Upper lobe of left lung (tissue), 6 donors: ENCODE data around the gene KRT8. TPM values are rescaled to one million over a fixed set of nuclear protein-coding genes. Genes with fewer than 3 reads are reported as not detected.
A peak's percentile ranks its signal among the peaks of the same experiment; 100 is the strongest.

ENCODE experiments used
- ATAC-seq, 2 donors: fragments of 200-7000 bp; cut with Tn5 transposase; one replicate each; pipeline ENCODE4 v1.9.1; 2022; ENCODE audit warnings: mild to moderate bottlenecking in 2 of 2, moderate library complexity in 2 of 2; ENCODE audit not compliant: low FRiP score in 2 of 2
- DNase-seq, 2 donors: peaks; one replicate each; pipeline ENCODE4 v3.0.0-alpha.2; 2019 to 2020
- H3K27ac ChIP-seq, 4 donors: fragments of 200-600 bp; sonication (generic); one replicate each; pipeline ENCODE4 v1.5.1; 2016 to 2019
- H3K27me3 ChIP-seq, 4 donors: fragments of 200-600 bp; sonication (generic); one replicate each; pipeline ENCODE4 v1.5.1; 2017 to 2019
- H3K36me3 ChIP-seq, 4 donors: fragments of 200-600 bp; sonication (generic); one replicate each; pipeline ENCODE4 v1.5.1; 2016 to 2019
- H3K4me1 ChIP-seq, 4 donors: fragments of 200-600 bp; sonication (generic); one replicate each; pipeline ENCODE4 v1.5.1; 2018 to 2019
- H3K4me3 ChIP-seq, 4 donors: fragments of 200-600 bp; sonication (generic); one replicate each; pipeline ENCODE4 v1.5.1; 2017 to 2019; ENCODE audit warnings: mild to moderate bottlenecking in 2 of 4, moderate library complexity in 1 of 4
- H3K9me3 ChIP-seq, 4 donors: fragments of 200-600 bp; sonication (generic); one replicate each; pipeline ENCODE4 v1.5.1; 2018 to 2019
- EP300 ChIP-seq, 4 donors: sonication (generic); formaldehyde crosslinking; IDR thresholded peaks; one replicate each; pipeline ENCODE4 v1.5.1; 2017; ENCODE audit warnings: antibody characterized with exemption in 4 of 4, control low read depth in 2 of 4
- POLR2A ChIP-seq, 4 donors: fragments of 450-650 bp; IDR thresholded peaks; one replicate each; pipeline ENCODE4 v1.5.1; 2016 to 2017; ENCODE audit warnings: antibody characterized with exemption in 4 of 4, mild to moderate bottlenecking in 2 of 4
- POLR2AphosphoS5 ChIP-seq, 2 donors: sonication (generic); formaldehyde crosslinking; IDR thresholded peaks; one replicate each; pipeline ENCODE4 v1.5.1; 2017; ENCODE audit warnings: antibody characterized with exemption in 2 of 2
- WGBS, 2 donors: methylation state at CpG; one replicate each; pipeline ENCODE4 v1.1.5; 2017 to 2018; 5-methylcytosine and 5-hydroxymethylcytosine counted together
- total RNA-seq, 6 donors: library from RNA; depleted of rRNA in 4 of 6; stranded (reverse); fragments of >200 nt in 4 of 6; gene quantifications; one replicate each; pipeline versions ENCODE4 v1.1.0 to v1.2.1, GENCODE V29; 2016 to 2021
- TF ChIP-seq, protein P1 (sequence below), 6 experiments: fragments of 450-650 bp in 4 of 6; fragments of 200-600 bp in 2 of 6; sonication (generic) in 2 of 6; IDR thresholded peaks; one replicate each; pipeline ENCODE4 v1.5.1; 2016 to 2019; ENCODE audit warnings: antibody characterized with exemption in 6 of 6
- donor health status: DM: no; HTN: no; CAD: no; lungs with moderate emphysema.
- donor health status: DM: no; HTN: yes; CAD: no; lungs with severe emphysema.

Gene KRT8
- total RNA-seq, 6 donors from 2014 or later, result 90.1 to 1,458 (median 358) TPM

DNA sequence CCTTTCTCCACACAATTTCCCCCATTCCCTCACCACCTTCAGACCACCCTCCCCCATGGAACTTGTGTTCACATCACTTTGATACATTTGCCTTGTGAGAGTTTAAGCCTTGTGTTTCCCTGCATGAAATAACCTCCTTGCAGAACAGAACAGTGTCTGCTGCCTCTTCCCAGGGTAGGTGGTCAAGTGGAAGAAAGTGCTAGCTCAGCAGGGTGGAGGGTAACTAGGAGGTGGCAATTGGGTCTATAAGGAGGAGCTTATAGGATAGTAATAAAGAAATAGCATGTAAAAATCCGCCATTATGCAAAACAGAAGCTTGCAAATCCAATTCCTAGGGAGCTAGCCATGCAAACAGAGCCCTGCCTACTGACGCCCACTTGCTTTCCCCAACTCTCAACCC, 13.9 kb upstream of the KRT8 start:
- Histone ChIP-seq H3K4me1 (no peaks in the 10 kb centered on the region), H3K4me3 (no peak overlapping the region), H3K36me3 (no peaks in the 10 kb centered on the region), H3K27me3 (no peaks in the 10 kb centered on the region), H3K9me3 (no peaks in the 10 kb centered on the region), H3K27ac (no peak overlapping the region)
- TF ChIP-seq EP300 (IDR thresholded peaks at IDR 0.05) (no peak), POLR2A (IDR thresholded peaks at IDR 0.05) (no peak), POLR2AphosphoS5 (IDR thresholded peaks at IDR 0.05) (no peak)
- TF ChIP-seq, protein P1, sequence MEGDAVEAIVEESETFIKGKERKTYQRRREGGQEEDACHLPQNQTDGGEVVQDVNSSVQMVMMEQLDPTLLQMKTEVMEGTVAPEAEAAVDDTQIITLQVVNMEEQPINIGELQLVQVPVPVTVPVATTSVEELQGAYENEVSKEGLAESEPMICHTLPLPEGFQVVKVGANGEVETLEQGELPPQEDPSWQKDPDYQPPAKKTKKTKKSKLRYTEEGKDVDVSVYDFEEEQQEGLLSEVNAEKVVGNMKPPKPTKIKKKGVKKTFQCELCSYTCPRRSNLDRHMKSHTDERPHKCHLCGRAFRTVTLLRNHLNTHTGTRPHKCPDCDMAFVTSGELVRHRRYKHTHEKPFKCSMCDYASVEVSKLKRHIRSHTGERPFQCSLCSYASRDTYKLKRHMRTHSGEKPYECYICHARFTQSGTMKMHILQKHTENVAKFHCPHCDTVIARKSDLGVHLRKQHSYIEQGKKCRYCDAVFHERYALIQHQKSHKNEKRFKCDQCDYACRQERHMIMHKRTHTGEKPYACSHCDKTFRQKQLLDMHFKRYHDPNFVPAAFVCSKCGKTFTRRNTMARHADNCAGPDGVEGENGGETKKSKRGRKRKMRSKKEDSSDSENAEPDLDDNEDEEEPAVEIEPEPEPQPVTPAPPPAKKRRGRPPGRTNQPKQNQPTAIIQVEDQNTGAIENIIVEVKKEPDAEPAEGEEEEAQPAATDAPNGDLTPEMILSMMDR (IDR thresholded peaks at IDR 0.05), result no peak
- 93 to 98% methylated on average over 2 of the region's 2 CpGs for WGBS, 2 donors
- ATAC-seq (no peak), DNase-seq (no peak)

DNA sequence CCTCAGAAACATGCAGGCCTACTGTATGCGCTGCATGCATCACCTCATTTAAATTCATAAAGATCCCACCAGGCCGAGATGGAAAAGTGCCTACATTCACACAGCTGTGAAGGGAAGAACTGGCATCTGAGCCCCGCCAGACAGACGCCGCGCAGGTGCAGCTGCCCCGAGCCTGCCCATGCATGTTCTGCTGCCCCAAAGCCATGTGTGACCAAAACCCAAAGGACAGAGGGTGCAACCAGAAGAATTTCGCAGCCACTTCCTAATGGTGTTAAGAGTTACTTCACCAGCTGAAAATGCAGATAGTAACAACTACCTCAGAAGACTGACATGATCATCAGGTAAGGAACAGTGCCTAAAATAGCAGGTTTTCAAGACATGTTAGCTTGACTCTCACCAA, 13.5 kb upstream of the KRT8 start:
- WGBS, 2 donors, result 76 to 85% methylated on average over 8 of the region's 8 CpGs
- peak in 1 of 2 donors; percentile 42 for DNase-seq
- H3K9me3 ChIP-seq, result no peaks in the 10 kb centered on the region

DNA sequence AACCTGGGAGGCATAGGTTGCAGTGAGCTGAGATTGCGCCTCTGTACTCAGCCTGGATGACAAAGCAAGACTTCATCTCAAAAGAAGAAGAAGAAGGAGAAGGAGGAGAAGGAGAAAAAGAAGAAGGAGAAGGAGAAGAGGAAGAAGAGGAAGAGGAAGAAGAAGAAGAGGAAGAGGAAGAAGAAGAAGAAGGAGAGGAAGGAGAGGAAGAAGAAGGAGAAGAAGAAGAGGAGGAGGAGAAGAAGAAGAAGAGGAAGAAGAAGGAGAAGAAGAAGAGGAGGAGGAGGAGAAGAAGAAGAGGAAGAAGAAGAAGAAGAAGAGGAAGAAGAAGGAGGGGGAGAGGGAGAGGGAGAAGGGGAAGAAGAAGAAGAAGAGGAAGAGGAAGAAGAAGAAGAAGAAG, 12.9 kb upstream of the KRT8 start:
- H3K9me3 ChIP-seq, result no peaks in the 10 kb centered on the region
- TF ChIP-seq, protein P1 (IDR thresholded peaks at IDR 0.05), result no peak
- TF ChIP-seq POLR2A (IDR thresholded peaks at IDR 0.05) (no peak), POLR2AphosphoS5 (IDR thresholded peaks at IDR 0.05) (no peak)
- H3K36me3 ChIP-seq, result no peaks in the 10 kb centered on the region
- no peak overlapping the region for H3K4me3 ChIP-seq
- no peak for DNase-seq
- no peak overlapping the region for H3K27ac ChIP-seq
- WGBS, 2 donors, result 98 to 100% methylated on average over 1 of the region's 1 CpG
- H3K27me3 ChIP-seq, result no peaks in the 10 kb centered on the region
- ATAC-seq, result no peak
- H3K4me1 ChIP-seq, result no peaks in the 10 kb centered on the region

More for the DNA sequence above, 13.5 kb upstream of the KRT8 start:
- Histone ChIP-seq H3K36me3 (no peaks in the 10 kb centered on the region), H3K4me3 (no peak overlapping the region), H3K4me1 (no peaks in the 10 kb centered on the region), H3K27ac (no peak overlapping the region), H3K27me3 (no peaks in the 10 kb centered on the region)
- ATAC-seq, result no peak
- TF ChIP-seq EP300 (IDR thresholded peaks at IDR 0.05), result no peak

DNA sequence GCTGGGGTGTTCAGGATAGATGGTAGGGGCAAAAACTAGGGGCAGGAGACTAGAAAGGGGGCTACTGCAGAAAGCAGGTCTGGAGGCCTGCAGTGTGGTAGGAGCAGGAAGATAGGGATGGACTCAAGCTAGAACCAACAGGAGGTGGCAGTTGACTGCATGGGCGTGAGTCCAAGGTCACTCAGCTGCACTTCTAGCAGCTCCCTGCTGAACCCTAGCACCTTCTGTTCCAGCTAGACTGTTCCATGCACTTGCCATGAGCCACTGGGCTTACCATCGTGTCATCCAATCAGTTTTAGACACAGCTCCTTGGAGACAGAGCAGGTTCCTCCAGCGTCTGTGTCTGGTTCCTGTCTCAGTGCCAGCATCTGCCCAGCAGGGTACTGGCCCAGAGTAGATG, 11.3 kb upstream of the KRT8 start:
- WGBS, 2 donors, result 58 to 83% methylated on average over 2 to 3 of the region's 3 CpGs
- Histone ChIP-seq H3K27me3 (no peaks in the 10 kb centered on the region), H3K9me3 (no peaks in the 10 kb centered on the region), H3K36me3 (no peaks in the 10 kb centered on the region), H3K27ac (no peak overlapping the region), H3K4me3 (no peak overlapping the region), H3K4me1 (no peaks in the 10 kb centered on the region)
- no peak for DNase-seq
- TF ChIP-seq EP300 (IDR thresholded peaks at IDR 0.05) (no peak), POLR2A (IDR thresholded peaks at IDR 0.05) (no peak), POLR2AphosphoS5 (IDR thresholded peaks at IDR 0.05) (no peak)
- TF ChIP-seq, protein P1 (IDR thresholded peaks at IDR 0.05), result no peak
- ATAC-seq, result no peak

DNA sequence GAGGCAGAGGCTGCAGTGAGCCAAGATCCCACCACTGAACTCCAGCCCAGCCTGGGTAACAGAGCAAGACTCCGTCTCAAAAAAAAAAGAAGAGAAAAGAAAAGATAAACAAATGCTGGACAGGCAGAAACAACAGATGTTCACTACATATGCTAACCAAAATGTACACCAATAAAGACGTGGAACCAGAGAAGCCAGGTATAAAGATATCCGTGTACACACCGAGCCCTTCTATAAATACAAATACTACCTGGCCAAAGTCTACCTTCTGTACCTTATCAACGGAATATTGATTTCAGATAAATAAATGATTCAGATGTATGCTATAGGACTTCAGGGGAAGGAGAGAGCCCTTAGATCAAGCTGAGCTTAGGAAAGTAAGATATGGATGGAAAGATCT, 10.8 kb upstream of the KRT8 start:
- Histone ChIP-seq H3K27me3 (no peaks in the 10 kb centered on the region), H3K27ac (no peak overlapping the region), H3K9me3 (no peaks in the 10 kb centered on the region), H3K4me3 (no peak overlapping the region), H3K4me1 (peaks cover 0 to 3% (median under 1%) of the 10 kb centered on the region in 4 donors), H3K36me3 (no peaks in the 10 kb centered on the region)
- TF ChIP-seq POLR2A (IDR thresholded peaks at IDR 0.05), result no peak
- TF ChIP-seq, protein P1 (IDR thresholded peaks at IDR 0.05), result no peak
- TF ChIP-seq EP300 (IDR thresholded peaks at IDR 0.05), result no peak
- no peak for TF ChIP-seq POLR2AphosphoS5 (IDR thresholded peaks at IDR 0.05)
- WGBS, 2 donors, result 88 to 90% methylated on average over 5 of the region's 5 CpGs
- ATAC-seq (no peak), DNase-seq (no peak)
